Naive B cell (primary cell): ENCODE results near the gene SLC46A2. TPM values are rescaled to one million over a fixed set of nuclear protein-coding genes. Genes with fewer than 3 reads are reported as not detected.
A peak's percentile ranks its signal among the peaks of the same experiment; 100 is the strongest.

Experiments used
- ATAC-seq, 2 donors: fragments of 150-1000 bp; cut with Tn5 transposase; 2 replicates each; pipeline ENCODE4 v1.10.0; 2021; ENCODE audit warnings: low read depth in 2 of 2, mild to moderate bottlenecking in 2 of 2, moderate library complexity in 2 of 2
- DNase-seq: peaks from one replicate; pipeline ENCODE4 v3.0.0; 2022
- H3K27ac Mint-ChIP-seq, 6 donors: one replicate each; pipeline ENCODE4 v1.8.0; 2020 to 2022; ENCODE audit warnings: mild to moderate bottlenecking in 6 of 6, mixed read lengths in 6 of 6, moderate library complexity in 5 of 6, inconsistent platforms in 2 of 6
- H3K27me3 Mint-ChIP-seq, 3 donors: one replicate each; pipeline ENCODE4 v1.8.0; 2021 to 2022; ENCODE audit warnings: mixed read lengths in 3 of 3, mild to moderate bottlenecking in 1 of 3
- H3K36me3 Mint-ChIP-seq, 2 donors: one replicate each; pipeline ENCODE4 v1.8.0; 2020 to 2022; ENCODE audit warnings: mixed read lengths in 2 of 2, inconsistent platforms in 1 of 2, mild to moderate bottlenecking in 1 of 2
- H3K4me1 Mint-ChIP-seq, 3 donors: one replicate each; pipeline ENCODE4 v1.8.0; 2020 to 2022; ENCODE audit warnings: mixed read lengths in 3 of 3, inconsistent platforms in 1 of 3, mild to moderate bottlenecking in 1 of 3, moderate library complexity in 1 of 3
- H3K4me3 Mint-ChIP-seq, 8 donors: one replicate each; pipeline ENCODE4 v1.8.0; 2020 to 2022; ENCODE audit warnings: mild to moderate bottlenecking in 8 of 8, mixed read lengths in 8 of 8, moderate library complexity in 8 of 8, inconsistent platforms in 2 of 8
- H3K9me3 Mint-ChIP-seq, 7 donors: one replicate each; pipeline ENCODE4 v1.8.0; 2020 to 2022; ENCODE audit warnings: mixed read lengths in 7 of 7, mild to moderate bottlenecking in 5 of 7, inconsistent platforms in 2 of 7, moderate library complexity in 1 of 7
- polyA plus RNA-seq, 6 donors: library from polyadenylated mRNA; unstranded; fragments of 300-500 nt; fragmentation: Illumina TruSeq; gene quantifications; one replicate each; pipeline ENCODE4 v1.2.3, GENCODE V29; 2021; ENCODE audit warnings: low read depth in 6 of 6

SLC46A2 gene
- polyA plus RNA-seq, 6 donors from 2014 or later, result 0.14 to 0.22 (median 0.21) TPM; not detected in 3

DNA sequence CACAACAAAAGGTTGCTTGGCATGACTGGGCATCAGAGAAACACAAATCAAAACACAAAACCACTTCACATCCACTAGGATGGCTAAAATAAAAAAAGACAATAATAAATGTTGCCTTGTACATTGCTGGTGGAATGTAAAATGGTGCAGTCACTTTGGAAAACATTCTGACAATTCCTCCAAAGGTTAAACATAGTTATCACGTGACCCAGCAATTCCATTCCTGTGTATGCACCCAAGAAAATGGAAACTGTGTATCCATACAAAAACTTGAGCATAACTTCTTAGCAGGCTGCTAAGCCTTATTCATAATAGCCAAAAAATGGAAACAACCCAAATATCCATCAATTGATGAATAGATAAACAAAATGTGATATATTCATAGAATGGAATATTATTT lies 10.2 kb upstream of the SLC46A2 start:
- peaks cover 9 to 17% (median 13%) of the 10 kb centered on the region in 3 donors for H3K27me3 Mint-ChIP-seq
- H3K27ac Mint-ChIP-seq, result no peak overlapping the region
- peaks cover 0 to 3% (median under 1%) of the 10 kb centered on the region in 7 donors for H3K9me3 Mint-ChIP-seq
- no peak overlapping the region for H3K4me3 Mint-ChIP-seq
- no peak for ATAC-seq
- peaks cover 0 to 4% of the 10 kb centered on the region in 2 donors for H3K36me3 Mint-ChIP-seq
- DNase-seq, result no peak
- peaks cover 8 to 22% (median 14%) of the 10 kb centered on the region in 3 donors for H3K4me1 Mint-ChIP-seq

DNA sequence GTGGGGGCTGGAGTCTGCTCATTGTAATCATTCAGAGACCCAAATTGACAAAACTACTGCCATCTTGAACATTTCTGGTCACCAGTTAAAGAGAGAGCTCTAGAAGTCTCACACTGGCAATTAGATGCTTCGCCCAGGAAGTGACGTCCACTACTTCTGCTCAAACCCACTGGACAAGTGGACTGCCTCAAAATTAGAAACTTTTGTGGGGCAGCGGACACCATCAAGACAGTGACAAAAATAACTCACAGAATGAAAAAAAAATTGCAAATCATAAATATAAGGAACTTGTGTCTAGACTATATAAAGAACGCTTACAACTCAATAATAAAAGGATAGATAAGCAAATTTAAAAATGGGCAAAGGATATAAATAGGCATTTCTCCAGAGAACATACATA lies 9.8 kb upstream of the SLC46A2 start:
- Mint-ChIP-seq H3K4me1 (peaks cover 12 to 26% (median 18%) of the 10 kb centered on the region in 3 donors), H3K27me3 (peaks cover 13 to 21% (median 14%) of the 10 kb centered on the region in 3 donors), H3K9me3 (peaks cover 0 to 7% (median 2%) of the 10 kb centered on the region in 7 donors), H3K36me3 (peaks cover 0 to 9% of the 10 kb centered on the region in 2 donors), H3K27ac (no peak overlapping the region), H3K4me3 (no peak overlapping the region)
- ATAC-seq, result no peak
- DNase-seq, result no peak

- Mint-ChIP-seq H3K36me3 (peaks cover 0 to 9% of the 10 kb centered on the region in 2 donors), H3K27me3 (peaks cover 14 to 17% (median 14%) of the 10 kb centered on the region in 3 donors), H3K27ac (no peak overlapping the region), H3K4me3 (no peak overlapping the region), H3K9me3 (peaks cover 0 to 7% (median 2%) of the 10 kb centered on the region in 7 donors), H3K4me1 (peaks cover 12 to 38% (median 22%) of the 10 kb centered on the region in 3 donors)
- ATAC-seq (no peak), DNase-seq (no peak)
These were observed 8.2 kb upstream of the SLC46A2 start for GRCh38 chr9:112898872-112899311.

DNA sequence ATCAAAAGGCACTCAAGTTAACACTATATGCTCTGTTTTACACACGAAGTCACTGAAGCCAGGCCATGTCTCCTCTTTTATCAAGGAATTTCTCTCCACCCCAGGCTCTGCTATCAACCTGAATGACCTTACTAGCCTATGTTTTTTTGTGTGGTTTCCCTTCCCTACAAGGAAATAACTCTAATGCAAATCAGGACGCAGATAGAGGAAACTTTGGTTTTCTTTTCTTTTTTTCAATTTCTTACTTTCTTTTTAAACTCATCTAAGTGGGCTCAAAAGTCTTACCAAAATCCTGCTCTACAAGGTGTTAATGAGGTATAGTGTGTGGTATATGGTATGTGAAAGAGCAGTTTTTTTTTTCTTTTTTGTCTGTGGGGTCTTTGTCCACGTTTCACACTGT lies 5.5 kb upstream of the SLC46A2 start:
- peaks cover 4 to 15% of the 10 kb centered on the region in 2 donors for H3K36me3 Mint-ChIP-seq
- peaks cover 0 to 7% (median 2%) of the 10 kb centered on the region in 7 donors for H3K9me3 Mint-ChIP-seq
- H3K4me3 Mint-ChIP-seq, result peak overlapping the region in 6 of 8 donors; percentile 27 to 82 (median 47)
- ATAC-seq (peak in 1 of 2 donors; percentile 33), DNase-seq (no peak)
- peaks cover 22 to 42% (median 35%) of the 10 kb centered on the region in 3 donors for H3K27me3 Mint-ChIP-seq
- peak overlapping the region in 1 of 6 donors; percentile 24 for H3K27ac Mint-ChIP-seq
- peaks cover 13 to 40% (median 15%) of the 10 kb centered on the region in 3 donors for H3K4me1 Mint-ChIP-seq

DNA sequence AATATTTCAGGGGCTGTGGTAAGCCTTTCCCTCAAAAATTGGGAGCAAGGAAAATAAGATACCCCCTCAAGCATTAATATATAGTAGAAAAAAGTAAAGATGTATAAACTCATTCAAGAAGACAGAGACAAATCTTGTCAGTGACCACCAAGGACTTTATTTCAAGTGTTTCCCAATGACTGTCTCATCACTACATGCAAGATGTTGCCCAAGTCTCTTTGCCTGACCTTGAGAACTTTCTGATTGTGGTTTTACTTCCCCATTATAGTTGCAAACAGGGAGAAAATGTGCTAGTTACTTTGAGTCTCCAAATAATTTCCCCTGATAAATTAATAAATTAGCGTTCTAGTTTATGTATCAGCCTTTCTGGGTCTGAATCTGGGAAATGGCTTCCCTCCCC lies 4.0 kb upstream of the SLC46A2 start:
- no peak for DNase-seq
- Mint-ChIP-seq H3K36me3 (peaks cover 4 to 15% of the 10 kb centered on the region in 2 donors), H3K27me3 (peaks cover 30 to 50% (median 49%) of the 10 kb centered on the region in 3 donors), H3K27ac (no peak overlapping the region), H3K4me3 (no peak overlapping the region), H3K9me3 (peaks cover 0 to 7% (median 2%) of the 10 kb centered on the region in 7 donors), H3K4me1 (peaks cover 13 to 51% (median 24%) of the 10 kb centered on the region in 3 donors)
- ATAC-seq, result no peak

- peak overlapping the region in 1 of 6 donors; percentile 18 for H3K27ac Mint-ChIP-seq
- H3K36me3 Mint-ChIP-seq, result peaks cover 4 to 15% of the 10 kb centered on the region in 2 donors
- DNase-seq, result no peak
- H3K9me3 Mint-ChIP-seq, result peaks cover 0 to 7% (median 2%) of the 10 kb centered on the region in 7 donors
- no peak for ATAC-seq
- H3K4me3 Mint-ChIP-seq, result peak overlapping the region in 1 of 8 donors; percentile 29
- peaks cover 36 to 57% (median 53%) of the 10 kb centered on the region in 3 donors for H3K27me3 Mint-ChIP-seq
- H3K4me1 Mint-ChIP-seq, result peaks cover 13 to 53% (median 25%) of the 10 kb centered on the region in 3 donors
These were observed 3.4 kb upstream of the SLC46A2 start for GRCh38 chr9:112894041-112894440.

- Mint-ChIP-seq H3K36me3 (peaks cover 4 to 15% of the 10 kb centered on the region in 2 donors), H3K4me1 (peaks cover 13 to 48% (median 25%) of the 10 kb centered on the region in 3 donors), H3K27me3 (peaks cover 33 to 53% (median 51%) of the 10 kb centered on the region in 3 donors), H3K27ac (no peak overlapping the region), H3K4me3 (no peak overlapping the region), H3K9me3 (peaks cover 0 to 7% (median 2%) of the 10 kb centered on the region in 7 donors)
- DNase-seq (no peak), ATAC-seq (no peak)
These were observed 2.3 kb upstream of the SLC46A2 start for GRCh38 chr9:112892981-112893380.

- no peak overlapping the region for H3K27ac Mint-ChIP-seq
- no peak for ATAC-seq
- H3K27me3 Mint-ChIP-seq, result peaks cover 31 to 53% (median 48%) of the 10 kb centered on the region in 3 donors
- H3K4me3 Mint-ChIP-seq, result peak overlapping the region in 2 of 8 donors; percentile 28 to 56
- peaks cover 0 to 7% (median 2%) of the 10 kb centered on the region in 7 donors for H3K9me3 Mint-ChIP-seq
- DNase-seq, result no peak
- H3K4me1 Mint-ChIP-seq, result peaks cover 13 to 44% (median 24%) of the 10 kb centered on the region in 3 donors
- H3K36me3 Mint-ChIP-seq, result peaks cover 4 to 15% of the 10 kb centered on the region in 2 donors
These were observed 845 bp upstream of the SLC46A2 start for GRCh38 chr9:112891521-112891920.

DNA sequence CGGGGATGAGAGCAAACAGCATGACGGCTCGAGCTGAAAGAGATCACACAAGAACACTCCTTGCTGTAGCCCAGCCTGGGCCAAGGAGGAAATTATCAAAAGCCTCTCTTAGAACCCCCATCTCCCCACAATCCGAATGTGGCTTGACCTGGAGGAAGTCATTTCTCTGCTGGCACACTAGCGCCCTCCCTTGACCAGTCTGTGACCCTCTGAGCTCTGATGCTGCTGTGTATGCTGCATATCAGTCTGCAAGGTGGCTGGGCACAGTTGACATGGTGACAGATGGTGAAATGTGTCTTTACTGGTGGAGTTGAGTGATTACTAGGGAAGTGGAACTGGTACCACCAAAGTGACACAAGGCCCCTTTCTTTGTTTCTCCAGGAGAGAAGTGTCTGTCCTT lies 3.3 kb downstream of the SLC46A2 start:
- H3K27me3 Mint-ChIP-seq, result peaks cover 25 to 31% (median 27%) of the 10 kb centered on the region in 3 donors
- no peak overlapping the region for H3K4me3 Mint-ChIP-seq
- no peaks in the 10 kb centered on the region for H3K9me3 Mint-ChIP-seq
- DNase-seq (no peak), ATAC-seq (no peak)
- H3K36me3 Mint-ChIP-seq, result peaks cover 0 to 7% of the 10 kb centered on the region in 2 donors
- no peak overlapping the region for H3K27ac Mint-ChIP-seq
- H3K4me1 Mint-ChIP-seq, result peaks cover 0 to 20% (median 10%) of the 10 kb centered on the region in 3 donors

DNA sequence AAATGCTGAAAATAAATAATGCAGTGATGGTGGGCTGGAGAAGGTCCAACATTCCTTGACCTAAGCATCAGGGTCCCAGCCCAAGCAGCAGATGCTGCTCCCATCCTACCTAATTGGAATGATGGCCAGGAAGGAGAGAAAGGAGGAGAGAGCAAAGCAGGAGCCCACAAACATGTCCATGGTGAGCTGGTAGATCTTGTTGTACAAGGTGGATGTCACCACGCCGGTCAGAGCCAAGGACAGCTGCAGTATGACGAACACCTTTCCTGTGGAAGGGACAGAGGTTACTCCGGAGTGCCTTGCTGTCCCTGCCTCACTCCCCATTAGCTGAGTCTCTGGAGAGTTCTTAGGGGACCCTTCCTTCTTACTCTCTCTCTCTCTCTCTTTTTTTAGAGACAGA lies 4.3 kb downstream of the SLC46A2 start:
- no peak overlapping the region for H3K4me3 Mint-ChIP-seq
- peak overlapping the region in 1 of 6 donors; percentile 79 for H3K27ac Mint-ChIP-seq
- peaks cover 0 to 17% (median 10%) of the 10 kb centered on the region in 3 donors for H3K4me1 Mint-ChIP-seq
- DNase-seq, result no peak
- no peaks in the 10 kb centered on the region for H3K36me3 Mint-ChIP-seq
- peaks cover 15 to 21% (median 17%) of the 10 kb centered on the region in 3 donors for H3K27me3 Mint-ChIP-seq
- no peak for ATAC-seq
- H3K9me3 Mint-ChIP-seq, result no peaks in the 10 kb centered on the region

GRCh38 chr9:112885324-112885723 lies 5.4 kb downstream of the SLC46A2 start:
- no peak for DNase-seq
- Mint-ChIP-seq H3K9me3 (no peaks in the 10 kb centered on the region), H3K36me3 (peaks cover 3 to 7% of the 10 kb centered on the region in 2 donors)

DNA sequence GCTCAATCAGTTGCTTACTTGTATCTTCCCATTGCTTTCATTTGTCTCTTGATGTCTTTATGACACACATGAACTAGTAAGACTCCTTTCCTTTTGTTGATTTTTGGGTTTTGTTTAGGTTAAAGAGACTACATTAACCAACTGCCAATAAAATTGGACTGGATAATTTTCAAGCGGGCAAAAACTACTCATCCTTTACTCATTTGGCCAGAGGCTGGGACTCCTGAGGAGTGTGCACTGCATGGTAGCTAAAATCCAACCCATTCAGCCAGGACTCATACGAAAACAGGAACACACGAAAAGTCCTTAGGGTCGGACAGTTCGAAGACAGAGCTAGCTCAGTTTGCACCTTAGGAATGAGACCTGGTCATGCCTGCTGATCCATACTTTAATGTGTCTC lies 6.0 kb downstream of the SLC46A2 start:
- peaks cover 0 to 5% (median 1%) of the 10 kb centered on the region in 3 donors for H3K4me1 Mint-ChIP-seq
- H3K4me3 Mint-ChIP-seq, result no peak overlapping the region
- H3K9me3 Mint-ChIP-seq, result no peaks in the 10 kb centered on the region
- H3K27ac Mint-ChIP-seq, result no peak overlapping the region
- peaks cover 4 to 8% of the 10 kb centered on the region in 2 donors for H3K36me3 Mint-ChIP-seq
- peaks cover 5 to 7% (median 7%) of the 10 kb centered on the region in 3 donors for H3K27me3 Mint-ChIP-seq
- ATAC-seq (no peak), DNase-seq (no peak)

More at GRCh38 chr9:112885324-112885723, 5.4 kb downstream of the SLC46A2 start:
- H3K4me3 Mint-ChIP-seq, result no peak overlapping the region
- peaks cover 11 to 13% (median 13%) of the 10 kb centered on the region in 3 donors for H3K27me3 Mint-ChIP-seq
- no peak overlapping the region for H3K27ac Mint-ChIP-seq
- ATAC-seq, result no peak
- peaks cover 0 to 11% (median 7%) of the 10 kb centered on the region in 3 donors for H3K4me1 Mint-ChIP-seq

DNA sequence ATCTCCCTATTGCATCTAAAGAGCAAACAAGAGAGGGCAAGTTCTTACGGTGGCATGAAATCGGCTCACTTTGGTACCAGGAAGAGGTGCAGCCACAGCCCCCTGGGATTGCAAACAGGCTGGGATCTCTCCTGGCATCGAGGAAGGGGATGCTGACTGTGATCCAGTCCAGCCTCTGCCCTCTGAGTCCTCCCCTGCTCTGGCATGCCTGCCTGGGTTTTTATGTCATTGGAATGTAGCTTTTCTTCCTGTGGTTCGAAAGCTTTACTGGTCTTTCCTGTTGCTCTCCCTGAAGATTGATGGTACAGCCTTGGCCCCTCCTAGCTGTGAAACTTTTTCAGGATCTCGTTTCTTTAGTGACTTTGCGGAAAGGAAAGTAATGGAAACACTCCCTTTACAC lies 6.6 kb downstream of the SLC46A2 start:
- Mint-ChIP-seq H3K27ac (no peak overlapping the region), H3K4me1 (no peaks in the 10 kb centered on the region), H3K36me3 (peaks cover 4 to 8% of the 10 kb centered on the region in 2 donors), H3K4me3 (no peak overlapping the region), H3K27me3 (peaks cover 0 to under 1% (median under 1%) of the 10 kb centered on the region in 3 donors), H3K9me3 (no peaks in the 10 kb centered on the region)
- DNase-seq, result no peak
- ATAC-seq, result no peak

- Mint-ChIP-seq H3K27ac (no peak overlapping the region), H3K27me3 (no peaks in the 10 kb centered on the region), H3K4me3 (no peak overlapping the region), H3K9me3 (no peaks in the 10 kb centered on the region), H3K36me3 (peaks cover 17 to 19% of the 10 kb centered on the region in 2 donors), H3K4me1 (no peaks in the 10 kb centered on the region)
- ATAC-seq (no peak), DNase-seq (no peak)
These were observed 9.3 kb downstream of the SLC46A2 start for GRCh38 chr9:112881331-112881730.
